HL-60/S4 treated with phorbol 12-myristate 13-acetate at 8.2 ng/mL for 4 days and 3 days (cell line): ENCODE data around the gene FLAD1.

Source experiments
- in situ Hi-C: fragments of 300-500 bp; cut with MboI; formaldehyde crosslinking; loops from 2 replicates; pipeline ENCODE4 v1.15.0; 2022; ENCODE audit warnings: low sequenced_read_pairs

The FLAD1 gene

GRCh38 chr1:154951901-154952657 is 31.1 kb upstream of the FLAD1 start:
- in situ Hi-C loops: no loop called here

GRCh38 chr1:154952664-154953063 is 30.5 kb upstream of the FLAD1 start:
- in situ Hi-C loops: no loop called here

GRCh38 chr1:154953611-154954038 is 29.5 kb upstream of the FLAD1 start:
- in situ Hi-C loops: no loop called here

- in situ Hi-C loops: no loop called here
These were observed 28.6 kb upstream of the FLAD1 start for GRCh38 chr1:154954541-154954940.

GRCh38 chr1:154955039-154955717 is 28.0 kb upstream of the FLAD1 start:
- in situ Hi-C loops: no loop called here

- in situ Hi-C loops: no loop called here
These were observed 27.2 kb upstream of the FLAD1 start, which contains the start of gene PBXIP1 for GRCh38 chr1:154955718-154956543. Gene PBXIP1, minus strand, starts transcription at chr1:154956099. Its CDS starts 2,378 bp downstream, at chr1:154953721.

GRCh38 chr1:154956544-154956941 is 26.6 kb upstream of the FLAD1 start:
- in situ Hi-C loops: no loop called here

GRCh38 chr1:154957091-154957657 is 26.0 kb upstream of the FLAD1 start:
- in situ Hi-C loops: no loop called here

- in situ Hi-C loops: no loop called here
These were observed 25.1 kb upstream of the FLAD1 start for GRCh38 chr1:154958036-154958435.

- in situ Hi-C loops: no loop called here
These were observed 24.3 kb upstream of the FLAD1 start for GRCh38 chr1:154958681-154959425.

- in situ Hi-C loops: no loop called here
These were observed 23.7 kb upstream of the FLAD1 start for GRCh38 chr1:154959426-154959780.

GRCh38 chr1:154960446-154961136 is 22.6 kb upstream of the FLAD1 start:
- in situ Hi-C loops: no loop called here

- in situ Hi-C loops: no loop called here
These were observed 21.7 kb upstream of the FLAD1 start, which contains the start of gene PYGO2 for GRCh38 chr1:154961207-154962155. Gene PYGO2, minus strand, starts transcription at chr1:154961782. Its CDS starts 206 bp downstream, at chr1:154961576.

- in situ Hi-C loops: no loop called here
These were observed 20.9 kb upstream of the FLAD1 start for GRCh38 chr1:154962156-154962749.

GRCh38 chr1:154962795-154963330 is 20.3 kb upstream of the FLAD1 start:
- in situ Hi-C loops: no loop called here

GRCh38 chr1:154963643-154964042 is 19.5 kb upstream of the FLAD1 start:
- in situ Hi-C loops: no loop called here

GRCh38 chr1:154964359-154964758 is 18.8 kb upstream of the FLAD1 start:
- in situ Hi-C loops: no loop called here

- in situ Hi-C loops: no loop called here
These were observed 17.0 kb upstream of the FLAD1 start for GRCh38 chr1:154966111-154966510.
